GM18519 (cell line): Measurements from ENCODE around the gene RNF167.

Source experiments
- ATAC-seq: cut with Tn5 transposase; IDR thresholded peaks from one replicate; pipeline ENCODE4 v1.9.1; 2021; ENCODE audit warnings: mild to moderate bottlenecking, moderate library complexity; ENCODE audit not compliant: unreplicated experiment, low FRiP score

Gene RNF167

DNA sequence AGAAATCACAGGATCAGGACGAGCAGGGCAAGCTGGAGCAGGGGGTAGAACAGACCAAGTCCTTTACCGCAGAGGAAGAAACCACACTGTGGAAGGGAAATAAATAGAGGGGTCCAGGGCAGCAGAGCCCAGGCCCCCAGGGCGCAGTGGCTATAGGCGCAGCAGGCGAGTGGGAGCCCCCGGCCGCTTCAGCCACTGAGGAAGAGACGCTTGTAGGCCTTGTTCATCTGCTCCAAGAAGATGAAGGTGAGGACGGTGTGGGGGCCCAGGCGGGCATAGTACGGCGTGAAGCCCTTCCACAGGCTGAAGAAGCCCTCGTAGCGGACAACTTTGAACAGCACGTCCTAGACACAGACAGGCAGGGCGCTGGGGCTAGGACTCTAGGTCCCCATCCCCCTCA, 2.5 kb upstream of the RNF167 start:
- no peak for ATAC-seq

GRCh38 chr17:4938069-4938491, 2.0 kb upstream of the RNF167 start:
- ATAC-seq = no peak

DNA sequence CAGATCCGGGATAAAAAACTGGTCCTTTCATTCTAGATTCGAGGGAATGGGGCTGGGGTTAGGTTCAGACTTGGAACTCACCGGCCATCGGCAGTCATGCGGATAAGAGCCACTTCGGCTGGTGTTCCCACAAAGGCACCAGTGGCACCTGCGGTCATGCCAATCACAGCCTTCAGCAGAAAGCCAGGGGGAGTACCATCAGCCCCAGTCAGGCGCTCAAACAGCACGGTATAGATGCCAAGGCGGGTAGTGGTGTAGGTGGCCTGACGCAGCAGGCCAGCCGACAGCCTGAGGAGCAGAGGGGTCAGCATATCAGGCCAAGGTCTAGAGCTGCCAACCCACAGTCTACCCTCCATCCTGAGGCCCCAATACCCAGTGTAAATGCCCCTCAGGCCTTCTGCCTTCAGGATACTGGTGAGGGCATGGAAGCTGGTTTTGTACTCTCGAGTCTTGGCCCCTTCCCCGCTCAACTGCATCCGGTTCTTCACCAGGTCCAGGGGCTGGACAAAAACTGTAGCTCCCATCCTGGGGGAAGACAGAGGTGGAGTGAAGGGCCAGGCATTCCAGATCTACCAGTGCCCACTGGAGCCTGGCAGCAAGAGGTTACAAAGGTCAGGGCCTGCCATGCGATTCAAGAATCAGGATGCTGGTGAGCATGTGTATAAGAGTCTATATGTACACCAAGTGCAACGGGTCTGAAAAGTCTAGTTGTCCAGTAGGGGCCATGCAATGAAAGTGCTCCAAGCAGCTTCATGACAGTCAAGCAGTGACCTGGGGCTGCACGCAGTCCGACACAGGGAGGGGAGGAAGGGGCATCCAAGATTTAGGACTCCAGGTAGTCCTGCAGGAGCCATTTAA, 1.2 kb upstream of the RNF167 start:
- ATAC-seq = no peak

- ATAC-seq = no peak
Measured at GRCh38 chr17:4939546-4939795, 597 bp upstream of the RNF167 start.

- ATAC-seq = no peak
Measured at GRCh38 chr17:4940555-4941318, 669 bp downstream of the RNF167 start.

DNA sequence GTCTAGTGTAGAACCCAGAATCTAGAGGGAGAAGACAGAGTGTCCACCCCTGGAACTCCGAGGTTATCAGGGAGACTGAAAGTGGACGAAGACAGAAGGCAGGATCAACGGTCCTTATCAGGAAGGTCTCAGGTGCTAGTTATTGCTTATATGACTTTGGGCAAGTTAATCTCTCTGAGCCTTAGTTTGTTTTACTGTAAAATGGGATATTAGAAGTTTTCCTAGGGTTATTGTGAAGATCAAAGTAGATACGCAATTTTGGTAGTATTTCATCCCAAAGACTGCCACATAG, 1.2 kb downstream of the RNF167 start:
- no peak for ATAC-seq

DNA sequence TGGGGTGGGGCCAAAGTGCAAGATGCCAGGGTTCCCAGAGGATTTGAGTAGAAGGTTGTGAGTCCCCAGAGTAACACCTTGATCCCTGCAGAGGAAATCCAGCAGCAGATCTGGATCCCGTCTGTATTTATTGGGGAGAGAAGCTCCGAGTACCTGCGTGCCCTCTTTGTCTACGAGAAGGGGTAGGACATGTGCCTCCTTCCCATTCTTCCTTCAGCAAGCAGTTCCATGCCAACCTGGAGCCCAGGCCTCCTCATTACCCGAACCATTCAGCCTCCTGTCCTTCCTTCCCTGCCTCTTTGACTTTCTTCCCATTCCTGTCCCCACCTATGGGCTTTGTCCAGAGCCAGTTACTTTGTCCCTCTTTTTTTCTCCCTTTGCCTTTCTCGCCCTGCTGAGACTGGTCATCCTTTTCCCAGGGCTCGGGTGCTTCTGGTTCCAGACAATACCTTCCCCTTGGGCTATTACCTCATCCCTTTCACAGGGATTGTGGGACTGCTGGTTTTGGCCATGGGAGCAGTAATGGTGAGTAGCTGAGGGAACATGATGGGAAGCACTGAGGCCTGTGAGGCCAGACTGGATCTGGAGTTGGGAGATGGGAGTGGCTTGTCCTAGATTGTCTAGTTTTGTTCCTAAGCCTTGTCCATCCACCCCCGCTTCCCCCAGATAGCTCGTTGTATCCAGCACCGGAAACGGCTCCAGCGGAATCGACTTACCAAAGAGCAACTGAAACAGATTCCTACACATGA, 2.9 kb downstream of the RNF167 start:
- no peak for ATAC-seq

DNA sequence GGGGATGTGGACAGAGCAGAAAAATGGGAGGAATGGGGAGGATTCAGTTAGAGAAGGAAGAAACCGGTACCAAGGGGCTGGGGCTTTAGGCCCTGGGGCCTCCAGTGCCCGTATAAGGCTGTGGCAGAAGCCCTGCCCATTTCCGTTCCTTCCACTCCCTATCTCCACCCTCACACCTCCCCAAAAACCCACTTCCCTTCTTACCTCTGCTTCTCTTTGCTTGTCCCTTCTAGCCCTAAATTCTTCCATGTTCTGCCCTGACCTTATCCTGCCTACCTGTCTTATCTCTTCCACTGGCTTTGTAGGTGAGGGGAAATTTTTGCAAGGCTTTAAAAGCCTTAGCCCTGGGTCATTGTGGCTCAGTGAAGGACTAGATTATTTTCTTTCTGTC, 4.1 kb downstream of the RNF167 start:
- no peak for ATAC-seq

GRCh38 chr17:4944554-4945175, 4.6 kb downstream of the RNF167 start:
- no peak for ATAC-seq

DNA sequence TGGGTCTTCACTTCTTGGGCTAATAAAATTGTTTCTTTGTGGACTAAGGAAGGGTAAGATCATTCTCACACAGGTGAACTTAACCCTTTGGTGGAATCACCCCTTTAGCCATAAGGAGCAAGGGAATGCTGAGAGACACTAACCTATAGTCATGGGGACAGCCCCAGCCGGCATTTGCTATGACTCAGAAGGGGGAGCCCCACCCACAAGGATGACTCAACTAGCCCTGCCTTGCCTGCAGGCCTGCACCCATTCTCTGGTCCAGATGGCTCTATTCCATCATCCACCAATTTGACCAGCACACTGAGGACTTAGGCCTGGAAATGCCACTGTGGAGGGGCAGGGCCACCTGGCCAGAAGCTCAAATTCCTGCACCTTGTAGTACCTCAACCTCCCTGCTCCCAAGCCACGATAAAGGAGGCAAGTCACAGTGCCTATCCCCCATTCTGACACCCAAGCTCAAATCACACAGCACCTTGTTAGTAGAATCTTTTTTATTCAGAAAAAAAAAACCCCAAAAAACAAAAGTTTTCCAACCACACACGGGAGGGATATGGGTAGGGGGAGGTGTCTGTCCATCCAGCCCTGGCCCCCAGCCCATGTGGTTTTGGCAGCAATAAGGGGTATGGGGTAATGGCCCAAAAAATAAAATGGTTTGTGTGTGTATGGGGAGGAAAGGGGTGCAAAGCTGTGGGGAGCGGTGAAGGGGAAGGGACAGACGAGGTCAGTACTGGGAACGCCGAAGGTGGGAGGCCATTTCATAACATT, 5.3 kb downstream of the RNF167 start:
- ATAC-seq = no peak

DNA sequence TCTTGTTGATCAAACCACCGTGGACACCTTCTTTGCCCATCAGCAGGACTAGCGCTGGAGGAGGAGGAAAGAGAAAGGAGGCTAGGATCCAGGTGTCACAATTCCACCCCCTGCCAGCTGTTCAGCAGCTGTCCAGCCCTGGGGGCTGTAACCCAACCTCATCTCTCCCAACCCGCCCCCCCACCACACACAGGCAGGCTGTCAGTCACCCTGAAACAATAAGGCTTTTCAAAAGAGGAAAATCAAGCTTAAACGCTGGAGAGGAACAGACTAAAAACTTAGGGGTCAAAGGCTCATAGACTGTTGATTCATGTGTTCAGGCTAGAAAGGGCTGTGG, 5.8 kb downstream of the RNF167 start:
- no peak for ATAC-seq

DNA sequence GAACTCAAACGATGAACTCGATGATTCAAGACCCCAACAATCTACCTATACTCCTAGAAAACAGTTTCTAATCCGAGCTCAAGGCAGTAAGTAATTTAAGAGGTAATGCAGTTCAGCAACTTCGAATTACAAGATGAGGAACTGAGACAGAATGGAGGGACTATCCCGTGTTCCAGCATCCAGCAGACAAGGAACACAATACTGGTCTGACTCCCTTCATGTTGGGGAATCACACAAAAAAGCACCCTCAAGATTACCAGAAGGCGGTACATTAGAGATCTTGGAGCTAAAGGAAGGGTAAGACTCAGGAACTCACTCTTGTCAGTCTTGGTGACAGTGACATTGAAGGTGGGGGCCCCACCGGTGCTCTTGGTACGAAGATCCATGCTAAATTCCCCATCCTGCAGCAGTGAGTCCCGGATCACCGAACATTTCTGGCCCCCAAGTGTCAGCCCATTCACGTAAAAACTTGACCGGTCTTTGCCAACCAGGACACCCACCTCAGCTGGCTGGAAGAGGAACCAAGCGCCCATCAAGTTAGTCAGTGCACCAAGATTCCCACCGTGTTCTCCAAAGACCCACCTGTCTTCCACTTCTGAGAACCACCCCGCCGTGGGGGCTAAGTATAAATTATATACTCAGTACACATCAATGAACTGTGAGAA, 6.4 kb downstream of the RNF167 start:
- no peak for ATAC-seq

DNA sequence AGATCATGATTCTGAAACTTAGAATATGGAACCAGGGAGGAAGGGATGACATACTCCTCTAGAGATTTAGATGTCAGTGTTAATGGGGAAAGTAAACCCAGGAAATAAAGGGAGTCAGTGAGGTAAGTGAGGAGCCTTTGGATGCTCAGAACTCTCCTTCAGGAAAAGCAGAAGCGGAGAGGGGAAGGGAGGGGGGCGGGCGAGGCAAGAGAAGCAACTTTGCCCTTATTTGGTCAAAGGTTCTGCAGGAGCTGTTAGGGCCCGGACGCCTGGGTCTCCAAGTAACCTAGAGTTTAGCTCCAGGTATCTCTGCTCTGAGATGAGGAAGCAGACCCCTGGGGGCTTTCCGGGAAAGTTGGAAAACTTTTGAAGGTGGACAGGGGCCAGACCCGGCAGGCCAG, 6.9 kb downstream of the RNF167 start:
- no peak for ATAC-seq

- ATAC-seq = no peak
Measured at GRCh38 chr17:4947411-4948165, 7.5 kb downstream of the RNF167 start.

- ATAC-seq = no peak
Measured at GRCh38 chr17:4948166-4948930, 8.3 kb downstream of the RNF167 start, which contains the start of gene PFN1. Gene PFN1, minus strand, starts transcription at chr17:4948530. Its CDS starts 136 bp downstream, at chr17:4948394.

DNA sequence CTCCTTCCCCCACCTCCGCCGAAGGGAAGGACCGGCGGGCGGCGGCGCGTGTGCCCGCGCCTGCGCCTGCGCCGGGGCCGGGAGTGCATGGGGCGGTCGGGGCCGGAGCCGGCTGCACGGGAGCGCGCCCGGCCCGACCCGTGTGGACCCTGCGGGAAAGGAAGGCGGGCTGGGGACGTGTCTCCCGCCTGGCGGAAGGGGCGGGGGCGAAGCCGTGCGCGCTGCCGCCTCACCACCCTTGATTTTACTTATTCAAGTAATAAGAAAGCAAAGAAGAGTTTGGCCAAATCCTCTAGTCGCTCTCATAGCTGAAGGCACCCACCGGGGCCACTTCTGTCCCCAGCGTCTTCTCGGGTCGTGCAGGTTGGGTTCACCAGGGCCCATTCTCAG, 8.9 kb downstream of the RNF167 start:
- ATAC-seq = peak; percentile 34

DNA sequence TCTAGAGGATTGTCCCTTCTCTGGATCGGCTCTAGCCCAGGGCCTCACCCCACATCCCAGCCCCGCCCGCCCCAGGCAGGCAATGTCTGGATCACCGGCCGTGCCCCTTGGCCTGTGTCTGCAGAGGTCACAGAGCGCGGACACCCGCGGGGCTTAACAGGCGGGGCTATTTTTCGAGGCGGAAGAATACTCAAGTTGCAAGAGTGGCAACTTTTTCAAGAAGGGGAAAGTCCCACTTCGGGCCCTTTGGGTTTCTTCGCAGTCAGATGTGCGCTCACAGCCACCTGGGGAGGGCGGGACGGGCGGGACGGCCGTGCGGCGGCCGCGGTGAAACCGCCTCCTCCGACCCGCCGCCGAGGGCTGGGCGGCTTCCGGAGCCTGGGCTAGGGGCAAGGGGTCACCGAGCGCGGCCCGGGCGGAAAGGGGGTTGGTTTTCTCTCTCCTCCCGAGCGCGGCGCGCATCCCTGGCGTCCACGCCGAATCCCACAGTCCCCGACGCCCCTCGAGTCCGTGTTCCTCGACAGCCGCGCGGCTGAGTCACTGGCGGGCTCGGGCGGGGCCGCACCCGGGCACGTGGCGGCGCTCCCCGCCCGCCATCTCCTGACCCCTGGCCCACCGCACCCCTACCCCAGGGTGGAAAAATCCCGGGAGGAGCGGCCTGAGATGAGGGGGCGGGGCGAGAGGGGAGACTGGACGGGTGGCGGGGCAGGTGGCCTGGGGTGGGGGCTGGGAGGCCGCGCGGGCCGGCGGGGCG, 9.4 kb downstream of the RNF167 start:
- peak; percentile 13 for ATAC-seq
